OCI-LY1 (cell line): ENCODE measurements around the gene MAP3K4.

ENCODE experiments used
- H2AFZ ChIP-seq: fragments of 200-600 bp; sonication (generic), shearing (Covaris generic); 2 replicates; pipeline ENCODE4 v1.6.0; 2014; ENCODE audit warnings: antibody characterized with exemption, mild to moderate bottlenecking, low read length
- H3F3A ChIP-seq: fragments of 200-600 bp; sonication (generic), shearing (Covaris generic); 2 replicates; pipeline ENCODE4 v1.6.0; 2014; ENCODE audit warnings: mild to moderate bottlenecking, antibody characterized with exemption, low read length, moderate library complexity; ENCODE audit not compliant: insufficient read depth
- H3K27ac ChIP-seq: fragments of 200-600 bp; sonication (generic); 2 replicates; pipeline ENCODE4 v1.5.1; 2014; ENCODE audit warnings: low read length, mixed run types, mild to moderate bottlenecking, low read depth; ENCODE audit not compliant: poor library complexity, severe bottlenecking
- H3K27me3 ChIP-seq: fragments of 200-600 bp; sonication (generic); 2 replicates; pipeline ENCODE4 v1.6.0; 2014; ENCODE audit warnings: antibody characterized with exemption, mild to moderate bottlenecking, low read length, moderate library complexity; ENCODE audit not compliant: insufficient read depth
- H3K36me3 ChIP-seq: fragments of 200-600 bp; sonication (generic); 2 replicates; pipeline ENCODE4 v1.6.1; 2014; ENCODE audit warnings: mild to moderate bottlenecking, antibody characterized with exemption, low read length, moderate library complexity, mixed read lengths; ENCODE audit not compliant: insufficient read depth
- H3K4me1 ChIP-seq: fragments of 200-600 bp; sonication (generic); 2 replicates; pipeline ENCODE4 v1.5.1; 2014; ENCODE audit warnings: mild to moderate bottlenecking, low read length, moderate library complexity; ENCODE audit not compliant: insufficient read depth, severe bottlenecking
- H3K4me2 ChIP-seq: fragments of 200-600 bp; sonication (generic), shearing (Covaris generic); 2 replicates; pipeline ENCODE4 v1.6.1; 2014; ENCODE audit warnings: low read length
- H3K4me3 ChIP-seq: fragments of 200-600 bp; sonication (generic); 2 replicates; pipeline ENCODE4 v1.5.1; 2014; ENCODE audit warnings: low read length, low read depth, mild to moderate bottlenecking, mixed read lengths; ENCODE audit not compliant: poor library complexity, severe bottlenecking
- H3K79me2 ChIP-seq: fragments of 200-600 bp; shearing (Covaris generic); 2 replicates; pipeline ENCODE4 v1.6.1; 2016; ENCODE audit warnings: mixed run types, low read length, mixed read lengths; ENCODE audit not compliant: insufficient read depth
- H3K9ac ChIP-seq: fragments of 200-600 bp; sonication (generic), shearing (Covaris generic); 2 replicates; pipeline ENCODE4 v1.6.1; 2014; ENCODE audit warnings: mild to moderate bottlenecking, low read length, mixed read lengths
- H3K9me2 ChIP-seq: fragments of 200-600 bp; sonication (generic), shearing (Covaris generic); 2 replicates; pipeline ENCODE4 v1.6.1; 2014; ENCODE audit warnings: low read depth, mild to moderate bottlenecking, low read length, mixed read lengths
- H3K9me3 ChIP-seq: fragments of 200-600 bp; shearing (Covaris generic); 2 replicates; pipeline ENCODE4 v1.6.1; 2014; ENCODE audit warnings: low read length, mixed read lengths
- H4K20me1 ChIP-seq: fragments of 200-600 bp; sonication (generic), shearing (Covaris generic); 2 replicates; pipeline ENCODE4 v1.6.0; 2016; ENCODE audit warnings: mild to moderate bottlenecking, low read length; ENCODE audit not compliant: insufficient read depth
- EZH2 ChIP-seq: fragments of 200-600 bp; sonication (generic), shearing (Covaris generic); IDR thresholded peaks from 2 replicates; pipeline ENCODE4 v1.8.0; 2017; ENCODE audit warnings: borderline replicate concordance, mixed run types, mild to moderate bottlenecking, antibody characterized with exemption, low read length, moderate library complexity, mixed read lengths
- TF ChIP-seq, protein P1 (sequence below): fragments of 200-600 bp; sonication (generic), shearing (Covaris generic); IDR thresholded peaks from 2 replicates; pipeline ENCODE4 v1.5.1; 2017; ENCODE audit warnings: mild to moderate bottlenecking, antibody characterized with exemption, low read length, moderate library complexity, mixed read lengths

MAP3K4 gene

DNA sequence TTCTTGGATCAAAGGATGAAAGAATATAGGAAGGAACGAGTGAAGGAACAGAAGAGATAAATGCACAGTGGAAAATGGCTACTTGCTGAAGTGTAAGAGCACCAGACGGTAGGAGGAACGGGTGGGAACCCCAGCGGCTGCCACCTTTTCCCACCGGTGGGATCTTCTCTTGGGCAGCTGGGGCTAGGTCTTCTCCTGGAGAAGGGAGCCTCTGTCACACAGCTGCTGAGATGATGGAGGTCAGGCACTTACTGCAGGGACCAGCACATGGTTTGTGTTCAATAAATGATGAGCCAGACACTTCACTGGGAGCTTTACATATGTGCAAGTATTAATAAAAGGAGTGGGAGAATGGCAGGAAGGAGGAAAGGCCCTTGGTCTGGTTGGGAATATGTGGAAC, 158.6 kb downstream of the MAP3K4 start:
- Histone ChIP-seq H3K4me3 (no peak overlapping the region), H4K20me1 (no peaks in the 10 kb centered on the region), H3K4me2 (no peak overlapping the region), H3K27me3 (no peaks in the 10 kb centered on the region), H3K36me3 (no peaks in the 10 kb centered on the region), H3F3A (no peaks in the 10 kb centered on the region), H3K4me1 (no peaks in the 10 kb centered on the region), H3K27ac (no peak overlapping the region), H2AFZ (no peak overlapping the region), H3K9ac (no peak overlapping the region), H3K79me2 (no peaks in the 10 kb centered on the region), H3K9me3 (no peaks in the 10 kb centered on the region), H3K9me2 (no peaks in the 10 kb centered on the region)
- TF ChIP-seq, protein P1, sequence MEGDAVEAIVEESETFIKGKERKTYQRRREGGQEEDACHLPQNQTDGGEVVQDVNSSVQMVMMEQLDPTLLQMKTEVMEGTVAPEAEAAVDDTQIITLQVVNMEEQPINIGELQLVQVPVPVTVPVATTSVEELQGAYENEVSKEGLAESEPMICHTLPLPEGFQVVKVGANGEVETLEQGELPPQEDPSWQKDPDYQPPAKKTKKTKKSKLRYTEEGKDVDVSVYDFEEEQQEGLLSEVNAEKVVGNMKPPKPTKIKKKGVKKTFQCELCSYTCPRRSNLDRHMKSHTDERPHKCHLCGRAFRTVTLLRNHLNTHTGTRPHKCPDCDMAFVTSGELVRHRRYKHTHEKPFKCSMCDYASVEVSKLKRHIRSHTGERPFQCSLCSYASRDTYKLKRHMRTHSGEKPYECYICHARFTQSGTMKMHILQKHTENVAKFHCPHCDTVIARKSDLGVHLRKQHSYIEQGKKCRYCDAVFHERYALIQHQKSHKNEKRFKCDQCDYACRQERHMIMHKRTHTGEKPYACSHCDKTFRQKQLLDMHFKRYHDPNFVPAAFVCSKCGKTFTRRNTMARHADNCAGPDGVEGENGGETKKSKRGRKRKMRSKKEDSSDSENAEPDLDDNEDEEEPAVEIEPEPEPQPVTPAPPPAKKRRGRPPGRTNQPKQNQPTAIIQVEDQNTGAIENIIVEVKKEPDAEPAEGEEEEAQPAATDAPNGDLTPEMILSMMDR, result no peak
- TF ChIP-seq EZH2, result no peak

DNA sequence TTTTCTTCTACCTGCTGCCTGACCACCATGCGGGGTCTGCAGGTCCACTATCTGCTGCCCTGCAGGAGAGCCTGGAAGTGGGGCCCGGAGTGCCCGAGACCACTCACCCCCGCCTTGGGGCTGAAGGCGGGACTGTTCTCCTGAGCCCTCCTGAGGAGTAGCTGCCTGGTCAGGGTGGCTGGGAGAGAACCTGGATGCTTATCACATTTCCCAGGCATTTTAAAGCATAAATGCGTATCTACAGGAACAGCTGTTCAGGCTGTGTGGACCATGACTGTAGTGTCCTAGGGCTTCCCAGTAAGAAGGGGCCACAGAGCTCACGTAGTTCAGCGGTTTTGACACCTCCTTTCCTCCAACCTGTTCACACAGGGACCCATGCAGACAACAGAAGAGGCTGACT, 159.0 kb downstream of the MAP3K4 start:
- Histone ChIP-seq H3K9me2 (no peaks in the 10 kb centered on the region), H3K4me1 (no peaks in the 10 kb centered on the region), H3K79me2 (no peaks in the 10 kb centered on the region), H2AFZ (no peak overlapping the region), H3K36me3 (no peaks in the 10 kb centered on the region), H3K4me2 (no peak overlapping the region), H3F3A (no peaks in the 10 kb centered on the region), H3K9me3 (no peaks in the 10 kb centered on the region), H4K20me1 (no peaks in the 10 kb centered on the region), H3K27me3 (no peaks in the 10 kb centered on the region; the same call in 1 of the 2 replicates), H3K4me3 (no peak overlapping the region), H3K27ac (no peak overlapping the region), H3K9ac (no peak overlapping the region)
- TF ChIP-seq EZH2, result no peak
- TF ChIP-seq, protein P1, result no peak

DNA sequence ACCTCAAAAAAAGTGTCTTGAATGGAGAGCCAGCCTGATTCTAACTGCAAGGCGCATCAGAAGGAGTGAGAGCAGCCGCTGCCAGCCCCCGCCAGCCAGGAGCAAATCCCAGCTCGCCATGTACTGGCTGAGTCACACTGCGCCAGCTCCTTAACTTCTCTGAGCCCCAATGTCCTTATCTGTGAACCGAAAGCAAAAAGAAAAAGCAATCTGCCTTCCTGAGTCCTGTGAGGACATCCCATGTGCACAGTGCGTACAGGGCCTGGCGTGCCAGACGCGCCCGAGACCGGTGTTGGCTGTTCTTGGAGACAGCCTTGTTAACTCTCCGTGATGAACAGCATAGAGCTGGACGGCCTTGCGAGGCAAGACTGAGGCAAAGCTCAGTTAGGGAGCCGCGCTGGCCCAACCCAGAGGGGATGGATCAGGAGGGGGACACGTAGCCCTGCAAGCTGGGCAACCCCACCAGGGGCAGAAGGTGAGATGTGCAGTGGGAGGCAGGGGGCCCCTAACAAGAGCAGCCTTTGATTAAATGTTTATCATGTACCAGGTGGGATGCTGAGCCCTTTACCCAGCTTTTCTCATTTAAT, 159.6 kb downstream of the MAP3K4 start:
- H3K9me3 ChIP-seq, result no peaks in the 10 kb centered on the region
- no peaks in the 10 kb centered on the region for H3K79me2 ChIP-seq
- H3K4me2 ChIP-seq, result no peak overlapping the region
- H3F3A ChIP-seq, result no peaks in the 10 kb centered on the region
- H3K9ac ChIP-seq, result no peak overlapping the region
- no peaks in the 10 kb centered on the region for H4K20me1 ChIP-seq
- no peak overlapping the region for H2AFZ ChIP-seq
- no peak overlapping the region for H3K27ac ChIP-seq
- no peak overlapping the region for H3K4me3 ChIP-seq
- no peaks in the 10 kb centered on the region for H3K9me2 ChIP-seq
- no peaks in the 10 kb centered on the region for H3K4me1 ChIP-seq
- TF ChIP-seq, protein P1, result no peak
- no peak for TF ChIP-seq EZH2
- H3K27me3 ChIP-seq, result peaks cover 3% of the 10 kb centered on the region; the same call in 1 of the 2 replicates
- no peaks in the 10 kb centered on the region; the same call in 1 of the 2 replicates for H3K36me3 ChIP-seq
